Thoracic aorta (tissue), 2 donors: Measurements from ENCODE around the gene AJUBA. TPM values are rescaled to one million over a fixed set of nuclear protein-coding genes. Genes with fewer than 3 reads are reported as not detected.

Source experiments
- ATAC-seq: fragments of 150-250 bp; one replicate; pipeline ENCODE4 v1.8.0; 2017; ENCODE audit warnings: low read depth; ENCODE audit not compliant: insufficient number of reproducible peaks, low FRiP score
- DNase-seq: peaks from one replicate; pipeline ENCODE4 v3.0.0-alpha.2; 2020; ENCODE audit warnings: low spot score
- H3K27ac ChIP-seq, 2 donors: fragments of 200-600 bp; sonication (generic); 1 replicate in 1 of 2; 2 replicates in 1 of 2; pipeline ENCODE4 v1.5.1; 2016; ENCODE audit warnings: mild to moderate bottlenecking in 2 of 2, moderate library complexity in 2 of 2
- H3K27me3 ChIP-seq: fragments of 200-600 bp; sonication (generic); replicated peaks from 2 replicates; pipeline ENCODE4 v1.6.0; 2016; ENCODE audit warnings: mild to moderate bottlenecking; ENCODE audit not compliant: insufficient read depth
- H3K36me3 ChIP-seq: fragments of 200-600 bp; sonication (generic); one replicate; pipeline ENCODE4 v1.5.1; 2016
- H3K4me1 ChIP-seq, 2 donors: fragments of 200-600 bp; sonication (generic); 1 replicate in 1 of 2; 2 replicates in 1 of 2; pipeline versions ENCODE4 v1.5.1 to v1.6.0; 2016; ENCODE audit warnings: low read depth in 2 of 2, mild to moderate bottlenecking in 1 of 2; ENCODE audit not compliant: control insufficient read depth in 1 of 2
- H3K4me3 ChIP-seq: fragments of 200-600 bp; sonication (generic); 2 replicates; pipeline ENCODE4 v1.5.1; 2016; ENCODE audit warnings: mild to moderate bottlenecking
- H3K9me3 ChIP-seq: fragments of 200-600 bp; sonication (generic); 2 replicates; pipeline ENCODE4 v1.5.1; 2016
- CTCF ChIP-seq: fragments of 200-600 bp; sonication (generic); IDR thresholded peaks from one replicate; pipeline ENCODE4 v1.5.1; 2019; ENCODE audit warnings: antibody characterized with exemption
- total RNA-seq, 2 donors: library from RNA; depleted of rRNA; stranded (reverse); fragments of >200 nt; gene quantifications; one replicate each; pipeline versions ENCODE4 v1.1.0 to v1.2.3, GENCODE V29; 2016

AJUBA gene
- total RNA-seq, 2 donors from 2014 or later = 9.7 to 35.3 TPM

DNA sequence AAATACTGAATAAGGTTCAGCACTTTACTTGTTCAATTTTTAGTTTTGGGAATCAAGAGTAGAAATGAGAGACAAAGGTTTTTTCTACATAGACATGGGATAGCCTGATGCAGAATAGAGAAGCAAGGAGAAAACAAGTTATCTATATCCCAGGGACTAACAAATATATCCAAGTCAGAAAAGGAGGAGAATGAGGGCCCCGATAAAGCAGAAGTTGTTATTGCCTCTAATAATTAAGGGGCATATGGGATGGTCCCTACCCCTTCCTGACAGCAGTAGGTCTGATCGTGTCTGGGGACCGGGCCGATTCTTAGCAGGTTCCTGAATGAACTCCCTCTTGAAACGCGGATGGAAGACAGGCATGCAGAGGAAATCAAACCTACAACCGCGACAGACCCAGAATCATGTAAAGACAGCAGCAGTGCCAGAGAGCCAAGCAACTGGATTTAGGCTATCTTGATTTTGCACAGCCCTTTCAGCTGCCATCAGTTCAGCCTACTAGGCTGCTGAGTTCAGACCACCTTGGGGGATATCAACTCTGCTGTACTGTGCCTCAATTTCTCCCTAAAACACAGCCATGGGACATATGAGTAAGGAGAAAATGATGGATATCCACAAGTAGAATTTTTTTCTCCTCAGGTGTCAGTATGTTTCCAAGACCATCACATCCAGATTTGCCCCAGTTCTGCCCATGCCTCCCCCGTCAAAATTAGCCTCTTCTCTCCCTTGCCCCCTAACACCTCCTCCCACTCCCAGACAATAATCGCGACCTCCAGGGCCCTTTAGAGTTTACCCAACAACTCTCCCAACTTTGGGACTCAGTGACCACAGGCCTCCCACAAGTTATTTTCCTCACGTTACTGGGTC, 53.9 kb downstream of the AJUBA start:
- ATAC-seq (no peak), DNase-seq (no peak)
- Histone ChIP-seq H3K4me1 (peaks cover 11 to 15% of the 10 kb centered on the region in 2 donors), H3K27ac (peak overlapping the region; percentile 67 to 70), H3K36me3 (peaks cover 20% of the 10 kb centered on the region), H3K27me3 (no peaks in the 10 kb centered on the region), H3K9me3 (no peaks in the 10 kb centered on the region), H3K4me3 (peak overlapping the region; percentile 81)
- no peak for TF ChIP-seq CTCF

DNA sequence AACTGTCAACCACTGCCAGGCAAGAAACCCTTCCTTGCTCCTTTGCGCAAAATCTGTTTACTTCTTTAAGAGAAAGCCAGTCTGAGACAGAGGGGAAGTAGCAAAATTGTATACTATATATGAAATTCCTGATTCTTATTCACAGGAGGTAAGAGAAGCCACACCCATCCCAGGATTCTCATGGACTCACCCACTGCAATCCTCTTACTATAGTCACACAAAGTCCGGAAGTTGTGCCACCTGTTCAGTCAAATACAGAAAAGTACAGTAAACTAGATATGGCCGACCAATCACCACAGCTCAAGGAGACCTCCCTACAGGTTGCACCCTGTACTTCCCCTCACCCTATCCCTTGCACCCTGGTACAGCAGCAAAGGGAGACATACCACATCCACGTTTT, 56.0 kb downstream of the AJUBA start:
- H3K9me3 ChIP-seq = no peaks in the 10 kb centered on the region
- H3K4me3 ChIP-seq = no peak overlapping the region
- H3K27ac ChIP-seq = no peak overlapping the region
- H3K27me3 ChIP-seq = no peaks in the 10 kb centered on the region
- no peak for ATAC-seq
- no peak for DNase-seq
- no peak for TF ChIP-seq CTCF
- peaks cover 24% of the 10 kb centered on the region for H3K36me3 ChIP-seq
- peaks cover 11 to 15% of the 10 kb centered on the region in 2 donors for H3K4me1 ChIP-seq

DNA sequence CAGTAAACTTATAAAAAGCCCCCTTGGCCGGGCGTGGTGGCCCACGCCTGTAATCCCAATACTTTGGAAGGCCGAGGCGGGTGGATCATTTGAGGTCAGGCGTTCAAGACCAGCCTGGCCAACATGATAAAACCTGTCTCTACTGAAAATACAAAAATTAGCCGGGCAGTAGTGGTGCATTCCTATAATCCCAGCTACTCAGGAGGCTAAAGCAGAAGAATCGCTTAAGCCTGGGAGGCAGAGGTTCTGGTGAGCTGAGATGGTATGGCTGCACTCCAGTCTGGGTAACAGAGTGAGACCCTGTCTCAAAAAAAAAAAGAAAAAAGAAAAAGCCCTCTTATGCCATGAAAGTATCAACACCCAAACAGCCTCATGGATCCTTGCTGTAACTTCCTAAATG, 56.8 kb downstream of the AJUBA start:
- H3K36me3 ChIP-seq = peaks cover 29% of the 10 kb centered on the region
- no peaks in the 10 kb centered on the region for H3K27me3 ChIP-seq
- H3K4me3 ChIP-seq = no peak overlapping the region
- no peaks in the 10 kb centered on the region for H3K9me3 ChIP-seq
- H3K27ac ChIP-seq = no peak overlapping the region
- TF ChIP-seq CTCF = no peak
- ATAC-seq (no peak), DNase-seq (no peak)
- H3K4me1 ChIP-seq = peaks cover 11 to 15% of the 10 kb centered on the region in 2 donors

DNA sequence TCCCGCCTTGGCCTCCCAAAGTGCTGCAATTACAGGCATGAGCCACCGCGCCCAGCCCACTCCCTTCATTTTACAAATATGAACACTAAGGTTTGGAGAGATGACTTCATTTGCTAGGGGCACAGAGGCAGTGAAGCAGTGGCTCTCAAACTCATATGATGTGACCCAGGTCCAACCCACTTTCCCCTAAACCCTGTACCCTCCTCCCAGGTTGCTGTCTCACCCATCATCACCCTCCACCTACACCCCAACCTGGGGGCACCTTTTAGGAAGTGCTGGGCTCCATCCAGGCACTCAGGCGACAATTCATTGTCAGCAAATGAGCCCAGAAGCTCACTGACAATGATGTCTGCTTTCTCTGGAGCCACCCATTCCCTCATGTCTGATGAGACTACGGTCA, 58.6 kb downstream of the AJUBA start:
- no peak for TF ChIP-seq CTCF
- no peaks in the 10 kb centered on the region for H3K27me3 ChIP-seq
- no peak overlapping the region for H3K27ac ChIP-seq
- no peak overlapping the region for H3K4me3 ChIP-seq
- H3K36me3 ChIP-seq = peaks cover 32% of the 10 kb centered on the region
- H3K4me1 ChIP-seq = peaks cover 11 to 14% of the 10 kb centered on the region in 2 donors
- no peaks in the 10 kb centered on the region for H3K9me3 ChIP-seq
- DNase-seq = no peak
- no peak for ATAC-seq

DNA sequence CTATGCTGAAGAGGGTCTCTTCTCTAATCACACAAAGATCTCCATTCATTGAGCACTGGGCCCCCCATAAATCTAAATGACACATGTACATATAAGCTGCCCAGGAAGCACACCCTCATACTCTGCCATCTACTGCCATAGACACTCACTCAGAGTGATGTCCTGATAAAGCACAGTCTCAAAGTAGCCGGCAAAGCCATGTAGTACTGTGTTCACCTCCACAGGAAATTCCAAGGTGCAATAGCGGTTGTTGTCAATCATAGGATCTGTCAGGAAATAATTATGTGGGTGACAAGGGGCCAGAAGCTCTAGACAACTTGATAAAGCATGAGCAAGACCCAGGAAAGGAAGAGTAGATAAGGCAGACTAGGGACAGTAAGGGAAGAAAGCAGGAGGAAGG, 60.1 kb downstream of the AJUBA start:
- no peak for ATAC-seq
- H3K4me1 ChIP-seq = peaks cover 7 to 8% of the 10 kb centered on the region in 2 donors
- peaks cover 32% of the 10 kb centered on the region for H3K36me3 ChIP-seq
- H3K27ac ChIP-seq = no peak overlapping the region
- TF ChIP-seq CTCF = no peak
- no peaks in the 10 kb centered on the region for H3K9me3 ChIP-seq
- no peak overlapping the region for H3K4me3 ChIP-seq
- no peaks in the 10 kb centered on the region for H3K27me3 ChIP-seq
- DNase-seq = no peak

Other genes starting within 250 kb of the AJUBA start
- gene OXA1L, start 215.9 kb downstream of the AJUBA start, total RNA-seq = 10 to 100 TPM; 72.2 to 72.6 TPM
- 10 to 100 TPM; 34.4 to 38.5 TPM for gene SLC7A7, start 167.1 kb downstream of the AJUBA start, total RNA-seq
- gene MRPL52, start 152.7 kb downstream of the AJUBA start, total RNA-seq = 10 to 100 TPM; 17.3 to 65.0 TPM
- 100 to 1,000 TPM; 160 to 182 TPM for gene MMP14, start 146.0 kb downstream of the AJUBA start, total RNA-seq
- gene LRP10, start 110.8 kb downstream of the AJUBA start, total RNA-seq = 100 to 1,000 TPM; 158 to 209 TPM
- under 1 TPM in 1 of 2 donors, not detected in 1; 0.28 TPM for gene REM2, start 99.3 kb downstream of the AJUBA start, total RNA-seq
- 100 to 1,000 TPM in 1 of 2 donors, 10 to 100 TPM in 1; 75.9 to 731 TPM for gene RBM23, start 63.4 kb downstream of the AJUBA start, total RNA-seq
- gene PRMT5, start 53.2 kb downstream of the AJUBA start, total RNA-seq = 10 to 100 TPM; 27.8 to 30.5 TPM
- gene HAUS4, start 25.5 kb downstream of the AJUBA start, total RNA-seq = 10 to 100 TPM; 31.4 to 47.7 TPM
- gene C14orf93, start 27.6 kb upstream of the AJUBA start, total RNA-seq = 10 to 100 TPM in 1 of 2 donors, 1 to 10 TPM in 1; 9.3 to 19.7 TPM
- 10 to 100 TPM; 47.4 to 79.7 TPM for gene PSMB5, start 52.3 kb upstream of the AJUBA start, total RNA-seq
- gene PSMB11, start 59.7 kb upstream of the AJUBA start, total RNA-seq = not detected
- gene CDH24, start 75.0 kb upstream of the AJUBA start, total RNA-seq = 1 to 10 TPM; 1.1 to 6.2 TPM
- gene ACIN1, start 112.6 kb upstream of the AJUBA start, total RNA-seq = 100 to 1,000 TPM; 117 to 154 TPM
- gene C14orf119, start 113.0 kb upstream of the AJUBA start, total RNA-seq = 10 to 100 TPM; 18.0 to 18.4 TPM
- 1 to 10 TPM in 1 of 2 donors, not detected in 1; 1.1 TPM for gene CIROP, start 122.4 kb upstream of the AJUBA start, total RNA-seq
- gene CEBPE, start 136.7 kb upstream of the AJUBA start, total RNA-seq = not detected
- gene SLC7A8, start 201.1 kb upstream of the AJUBA start, total RNA-seq = 10 to 100 TPM; 18.4 to 28.0 TPM